OCI-LY7 (cell line): ENCODE results near the gene HBE1. TPM values are rescaled to one million over a fixed set of nuclear protein-coding genes. Genes with fewer than 3 reads are reported as not detected.

Source experiments
- BruUV-seq: library from RNA; stranded (reverse); fragments of 400-500 nt; replicated peaks from 2 replicates; lab custom pipeline; 2021; lab: Mats Ljungman, UMichigan
- CTCF ChIA-PET: fragments of 300-600 bp; sonication (Branson Sonifier 250); formaldehyde crosslinking; loops from one replicate; lab custom pipeline; 2022; ENCODE audit warnings: antibody characterized with exemption; ENCODE audit not compliant: unreplicated experiment; lab: Charles Lee
- POLR2A ChIA-PET: fragments of 300-600 bp; sonication (Branson Sonifier 250); formaldehyde crosslinking; loops from one replicate; lab custom pipeline; 2022; ENCODE audit warnings: antibody characterized with exemption; lab: Charles Lee
- DNase-seq: peaks from one replicate; pipeline ENCODE4 v3.0.0-alpha.2; 2015; ENCODE audit warnings: low spot score
- H2AFZ ChIP-seq: fragments of 200-600 bp; sonication (generic), shearing (Covaris generic); 2 replicates; pipeline ENCODE4 v1.6.1; 2014; ENCODE audit warnings: mild to moderate bottlenecking, antibody characterized with exemption, low read length, moderate library complexity
- H3K27ac ChIP-seq: fragments of 200-600 bp; sonication (generic); 2 replicates; pipeline ENCODE4 v1.5.1; 2014; ENCODE audit warnings: mixed run types, low read depth, mild to moderate bottlenecking, moderate library complexity, low read length, inconsistent platforms; ENCODE audit not compliant: poor library complexity, severe bottlenecking
- H3K36me3 ChIP-seq: fragments of 200-600 bp; sonication (generic); 2 replicates; pipeline ENCODE4 v1.6.1; 2014; ENCODE audit warnings: mild to moderate bottlenecking, antibody characterized with exemption, low read length, moderate library complexity, mixed read lengths; ENCODE audit not compliant: insufficient read depth
- H3K4me1 ChIP-seq: fragments of 200-600 bp; sonication (generic); 2 replicates; pipeline ENCODE4 v1.5.1; 2014; ENCODE audit warnings: mild to moderate bottlenecking, low read length; ENCODE audit not compliant: insufficient read depth, poor library complexity, severe bottlenecking
- H3K4me2 ChIP-seq: fragments of 200-600 bp; sonication (generic); 2 replicates; pipeline ENCODE4 v1.6.1; 2014; ENCODE audit warnings: mild to moderate bottlenecking, low read length
- H3K4me3 ChIP-seq: fragments of 200-600 bp; sonication (generic); 2 replicates; pipeline ENCODE4 v1.5.1; 2014; ENCODE audit warnings: mild to moderate bottlenecking, low read depth, low read length; ENCODE audit not compliant: poor library complexity, severe bottlenecking
- H3K79me2 ChIP-seq: fragments of 200-600 bp; sonication (generic); 2 replicates; pipeline ENCODE4 v1.6.1; 2016; ENCODE audit warnings: low read depth, mild to moderate bottlenecking, low read length, moderate library complexity, mixed read lengths; ENCODE audit not compliant: insufficient read depth
- H3K9me2 ChIP-seq: fragments of 200-600 bp; sonication (generic); 2 replicates; pipeline ENCODE4 v1.6.1; 2016; ENCODE audit warnings: mild to moderate bottlenecking, low read length, mixed read lengths; ENCODE audit not compliant: insufficient read depth
- H3K9me3 ChIP-seq: fragments of 200-600 bp; sonication (generic); 2 replicates; pipeline ENCODE4 v1.6.1; 2014; ENCODE audit warnings: mild to moderate bottlenecking, mixed run types, low read length, mixed read lengths
- H4K20me1 ChIP-seq: fragments of 200-600 bp; sonication (generic); 2 replicates; pipeline ENCODE4 v1.6.1; 2014; ENCODE audit warnings: mild to moderate bottlenecking, antibody characterized with exemption, low read length, moderate library complexity, mixed read lengths; ENCODE audit not compliant: insufficient read depth
- CTCF ChIP-seq: fragments of 200-600 bp; sonication (generic); conservative IDR thresholded peaks from 2 replicates; pipeline ENCODE4 v1.5.1; 2014; ENCODE audit warnings: mild to moderate bottlenecking, antibody characterized with exemption, low read length, moderate library complexity, mixed read lengths
- EZH2phosphoT487 ChIP-seq: fragments of 200-600 bp; sonication (generic); IDR thresholded peaks from 2 replicates; pipeline ENCODE4 v1.6.1; 2018; ENCODE audit warnings: low read depth, borderline replicate concordance, mild to moderate bottlenecking, mixed run types, antibody characterized with exemption, low read length, moderate library complexity, mixed read lengths
- intact Hi-C: fragments of 100-400 bp; cut with micrococcal nuclease; formaldehyde crosslinking; loops from one replicate; pipeline ENCODE4 v1.10.0; 2022; ENCODE audit not compliant: unreplicated experiment
- total RNA-seq, 2 experiments: library from RNA; depleted of rRNA in 1 of 2; stranded (reverse); fragments of >200 nt in 1 of 2; shearing (Covaris generic) in 1 of 2; gene quantifications; 2 replicates each; pipeline ENCODE4 v1.2.3, GENCODE V29; 2014 to 2022

HBE1 gene
- total RNA-seq, 2 experiments from 2014 or later = not detected

- H3K4me1 ChIP-seq = no peaks in the 10 kb centered on the region
- H3K79me2 ChIP-seq = no peaks in the 10 kb centered on the region
- no peaks in the 10 kb centered on the region for H4K20me1 ChIP-seq
- ChIA-PET CTCF (no interaction called here), POLR2A (no interaction called here)
- no peaks in the 10 kb centered on the region for H3K9me3 ChIP-seq
- no peak overlapping the region for H2AFZ ChIP-seq
- no peak overlapping the region for H3K4me3 ChIP-seq
- no peak overlapping the region for H3K4me2 ChIP-seq
- intact Hi-C loops = no loop called here
- BruUV-seq = no TSS peak
- no peak for DNase-seq
- no peak overlapping the region for H3K27ac ChIP-seq
- no peaks in the 10 kb centered on the region for H3K36me3 ChIP-seq
- TF ChIP-seq CTCF = no peak
- no peak for TF ChIP-seq EZH2phosphoT487
- H3K9me2 ChIP-seq = no peaks in the 10 kb centered on the region
Measured at GRCh38 chr11:5304046-5304445, 34.3 kb upstream of the HBE1 start.

- no peak overlapping the region for H3K4me3 ChIP-seq
- H3K9me3 ChIP-seq = no peaks in the 10 kb centered on the region
- ChIA-PET POLR2A (no interaction called here), CTCF (no interaction called here)
- no TSS peak for BruUV-seq
- H3K36me3 ChIP-seq = no peaks in the 10 kb centered on the region
- H4K20me1 ChIP-seq = no peaks in the 10 kb centered on the region
- no peaks in the 10 kb centered on the region for H3K79me2 ChIP-seq
- H3K27ac ChIP-seq = no peak overlapping the region
- DNase-seq = no peak
- H3K4me2 ChIP-seq = no peak overlapping the region
- intact Hi-C loops = no loop called here
- no peaks in the 10 kb centered on the region for H3K4me1 ChIP-seq
- no peaks in the 10 kb centered on the region for H3K9me2 ChIP-seq
- H2AFZ ChIP-seq = no peak overlapping the region
- TF ChIP-seq CTCF (no peak), EZH2phosphoT487 (no peak)
Measured at GRCh38 chr11:5303626-5304025, 33.9 kb upstream of the HBE1 start.

GRCh38 chr11:5301846-5302245, 32.1 kb upstream of the HBE1 start, which contains the start of gene OR51B4:
Gene OR51B4, minus strand, starts transcription at chr11:5301946. Its CDS starts 0 bp downstream, at chr11:5301946.
- TF ChIP-seq CTCF = no peak
- TF ChIP-seq EZH2phosphoT487 = no peak
- no TSS peak for BruUV-seq
- Histone ChIP-seq H3K36me3 (no peaks in the 10 kb centered on the region), H4K20me1 (no peaks in the 10 kb centered on the region), H3K79me2 (no peaks in the 10 kb centered on the region), H3K4me1 (no peaks in the 10 kb centered on the region), H3K27ac (no peak within 1 kb of the TSS), H2AFZ (no peak within 1 kb of the TSS), H3K9me2 (no peaks in the 10 kb centered on the region), H3K4me2 (no peak within 1 kb of the TSS), H3K9me3 (no peaks in the 10 kb centered on the region), H3K4me3 (no peak within 1 kb of the TSS)
- ChIA-PET POLR2A (no interaction called here), CTCF (no interaction called here)
- intact Hi-C loops = no loop called here
- no peak for DNase-seq
